NCI-H2171 treated with DMSO at 0.1 percent for 48 hours (cell line): Measurements from ENCODE around the gene SMARCA2.

Experiments used
- DNase-seq: peaks from one replicate; lab custom pipeline; 2025; lab: John Stamatoyannopoulos, UW

Gene SMARCA2

GRCh38 chr9:2174306-2174705 lies 159.2 kb downstream of the SMARCA2 start:
- DNase-seq = no peak

- DNase-seq = no peak
Observed at GRCh38 chr9:2174911-2175310, 159.8 kb downstream of the SMARCA2 start.

GRCh38 chr9:2177121-2177520 lies 162.0 kb downstream of the SMARCA2 start:
- DNase-seq = no peak

- no peak for DNase-seq
Observed at GRCh38 chr9:2178034-2178734, 163.0 kb downstream of the SMARCA2 start.

GRCh38 chr9:2179567-2179966 lies 164.4 kb downstream of the SMARCA2 start:
- DNase-seq = peak; percentile 48

GRCh38 chr9:2180154-2180553 lies 165.0 kb downstream of the SMARCA2 start:
- DNase-seq = no peak

- DNase-seq = no peak
Observed at GRCh38 chr9:2180704-2181103, 165.6 kb downstream of the SMARCA2 start.

- DNase-seq = peak; percentile 31
Observed at GRCh38 chr9:2181792-2182191, 166.6 kb downstream of the SMARCA2 start.

- DNase-seq = no peak
Observed at GRCh38 chr9:2190939-2191608, 175.9 kb downstream of the SMARCA2 start.

GRCh38 chr9:2191609-2191972 lies 176.4 kb downstream of the SMARCA2 start:
- DNase-seq = no peak

GRCh38 chr9:2192356-2192979 lies 177.3 kb downstream of the SMARCA2 start:
- no peak for DNase-seq

GRCh38 chr9:2193552-2193951 lies 178.4 kb downstream of the SMARCA2 start:
- DNase-seq = no peak

GRCh38 chr9:2195211-2195610 lies 180.1 kb downstream of the SMARCA2 start:
- DNase-seq = no peak

- no peak for DNase-seq
Observed at GRCh38 chr9:2196757-2197156, 181.6 kb downstream of the SMARCA2 start.

- DNase-seq = no peak
Observed at GRCh38 chr9:2198956-2199635, 183.9 kb downstream of the SMARCA2 start.

GRCh38 chr9:2199999-2200796 lies 185.1 kb downstream of the SMARCA2 start:
- DNase-seq = no peak

- no peak for DNase-seq
Observed at GRCh38 chr9:2208465-2208864, 193.3 kb downstream of the SMARCA2 start.

- DNase-seq = no peak
Observed at GRCh38 chr9:2208991-2209390, 193.8 kb downstream of the SMARCA2 start.

GRCh38 chr9:2209400-2209799 lies 194.3 kb downstream of the SMARCA2 start:
- DNase-seq = no peak

GRCh38 chr9:2210201-2210600 lies 195.1 kb downstream of the SMARCA2 start:
- DNase-seq = no peak

- DNase-seq = no peak
Observed at GRCh38 chr9:2213830-2214468, 198.8 kb downstream of the SMARCA2 start.
